H7 (cell line): ENCODE measurements around the gene BRD3OS. TPM values are rescaled to one million over a fixed set of nuclear protein-coding genes. Genes with fewer than 3 reads are reported as not detected.
"Not testable (repeated sequence)": the region's sequence is repeated elsewhere in the genome, so short reads cannot be mapped to it uniquely, and the experiment has no call there.

Experiments used
- DNase-seq: peaks from one replicate; pipeline ENCODE4 v3.0.0; 2012
- H3K27me3 ChIP-seq: 2 replicates; pipeline ENCODE4 v1.6.0; 2011; ENCODE audit warnings: mild to moderate bottlenecking, low read length; ENCODE audit not compliant: control insufficient read depth, insufficient read depth
- H3K36me3 ChIP-seq: replicated peaks from 2 replicates; pipeline ENCODE4 v1.5.1; 2011; ENCODE audit warnings: low read length; ENCODE audit not compliant: control insufficient read depth, insufficient read depth
- H3K4me3 ChIP-seq: 2 replicates; pipeline ENCODE4 v1.5.1; 2011; ENCODE audit warnings: low read depth, mild to moderate bottlenecking, control low read depth, low read length, moderate library complexity; ENCODE audit not compliant: insufficient read depth
- total RNA-seq: library from RNA; depleted of rRNA; stranded (reverse); fragments of >200 nt; shearing (Covaris generic); gene quantifications from 2 replicates; pipeline ENCODE4 v1.2.3, GENCODE V29; 2014; rRNA removed

The BRD3OS gene
- total RNA-seq, 1 experiment from 2014 or later, result 25.7 TPM

DNA sequence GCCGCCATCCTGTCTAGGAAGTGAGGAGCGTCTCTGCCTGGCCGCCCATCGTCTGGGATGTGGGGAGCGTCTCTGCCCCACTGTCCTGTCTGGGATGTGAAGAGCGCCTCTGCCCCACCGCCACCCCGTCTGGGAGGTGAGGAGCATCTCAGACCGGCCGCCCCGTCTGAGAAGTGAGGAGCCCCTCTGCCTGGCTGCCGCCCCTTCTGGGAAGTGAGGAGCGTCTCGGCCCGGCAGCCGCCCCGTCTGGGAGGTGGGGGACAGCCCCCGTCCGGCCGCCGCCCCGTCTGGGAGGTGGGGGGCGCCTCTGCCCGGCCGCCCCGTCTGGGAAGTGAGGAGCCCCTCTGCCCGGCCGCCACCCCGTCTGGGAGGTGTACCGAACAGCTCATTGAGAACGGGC, 50.4 kb downstream of the BRD3OS start:
- H3K27me3 ChIP-seq, H3K4me3 ChIP-seq, DNase-seq, H3K36me3 ChIP-seq: not testable (repeated sequence)

DNA sequence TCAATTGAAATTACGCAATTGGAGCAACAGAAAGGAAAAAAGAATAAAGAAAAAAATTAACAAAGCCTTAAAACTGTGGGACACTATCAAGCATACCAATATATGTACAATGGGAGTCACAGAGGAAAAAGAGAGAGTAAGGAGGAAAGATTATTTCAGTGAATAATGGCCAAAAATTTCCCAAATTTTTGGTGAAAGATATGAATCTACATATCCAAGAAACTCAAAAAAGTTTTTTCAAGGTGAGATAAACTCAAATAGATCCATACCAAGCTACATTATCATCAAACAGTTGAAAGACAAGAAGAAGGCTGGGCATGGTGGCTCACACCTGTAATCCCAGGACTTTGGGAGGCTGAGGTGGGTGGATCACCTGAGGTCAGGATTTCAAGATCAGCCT, 51.4 kb downstream of the BRD3OS start:
- Histone ChIP-seq H3K36me3 (no peaks in the 10 kb centered on the region), H3K4me3 (no peak overlapping the region), H3K27me3 (no peaks in the 10 kb centered on the region)
- no peak for DNase-seq

Other genes starting within 250 kb of the BRD3OS start
- 17.7 and 26.9 TPM in 2 replicates for gene VAV2, start 33.2 kb upstream of the BRD3OS start, total RNA-seq
- 9.4 and 14.7 TPM in 2 replicates for gene BRD3, start 42.5 kb downstream of the BRD3OS start, total RNA-seq
- gene WDR5, start 110.6 kb downstream of the BRD3OS start, total RNA-seq, result 40.3 and 40.9 TPM in 2 replicates
- gene RNU6ATAC, start 139.1 kb downstream of the BRD3OS start, total RNA-seq, result not detected in 2 replicates